Measurements from ENCODE around the gene FGD2. TPM values are rescaled to one million over a fixed set of nuclear protein-coding genes. Genes with fewer than 3 reads are reported as not detected.

FGD2 gene
- total and polyA plus RNA-seq, 10 of the 15 experiments (the other 5 are each of a cell fraction or from before 2014, with no cell fraction given) = 5.2 to 88.1 (median 33.2) TPM

DNA sequence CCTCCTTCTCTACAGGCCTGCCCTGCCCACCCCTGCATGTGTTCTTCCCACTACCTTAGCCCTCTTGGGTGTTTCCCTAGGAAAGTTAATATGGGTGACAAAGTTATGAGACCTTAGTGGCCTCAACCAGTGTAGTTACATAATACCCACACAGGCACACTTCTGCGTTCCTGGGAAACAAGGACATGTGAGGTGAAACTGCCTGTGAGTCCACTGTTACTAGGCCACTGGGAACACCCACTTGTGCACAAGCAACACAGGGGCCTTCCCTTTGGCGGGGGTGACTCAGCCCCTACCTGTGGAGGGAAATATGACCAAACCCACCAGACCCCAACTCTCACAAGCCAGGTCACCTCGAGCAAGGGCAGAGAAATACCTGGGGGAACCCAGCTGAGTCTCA lies 38.2 kb upstream of the FGD2 start (continued):
- TF ChIP-seq, protein P1, sequence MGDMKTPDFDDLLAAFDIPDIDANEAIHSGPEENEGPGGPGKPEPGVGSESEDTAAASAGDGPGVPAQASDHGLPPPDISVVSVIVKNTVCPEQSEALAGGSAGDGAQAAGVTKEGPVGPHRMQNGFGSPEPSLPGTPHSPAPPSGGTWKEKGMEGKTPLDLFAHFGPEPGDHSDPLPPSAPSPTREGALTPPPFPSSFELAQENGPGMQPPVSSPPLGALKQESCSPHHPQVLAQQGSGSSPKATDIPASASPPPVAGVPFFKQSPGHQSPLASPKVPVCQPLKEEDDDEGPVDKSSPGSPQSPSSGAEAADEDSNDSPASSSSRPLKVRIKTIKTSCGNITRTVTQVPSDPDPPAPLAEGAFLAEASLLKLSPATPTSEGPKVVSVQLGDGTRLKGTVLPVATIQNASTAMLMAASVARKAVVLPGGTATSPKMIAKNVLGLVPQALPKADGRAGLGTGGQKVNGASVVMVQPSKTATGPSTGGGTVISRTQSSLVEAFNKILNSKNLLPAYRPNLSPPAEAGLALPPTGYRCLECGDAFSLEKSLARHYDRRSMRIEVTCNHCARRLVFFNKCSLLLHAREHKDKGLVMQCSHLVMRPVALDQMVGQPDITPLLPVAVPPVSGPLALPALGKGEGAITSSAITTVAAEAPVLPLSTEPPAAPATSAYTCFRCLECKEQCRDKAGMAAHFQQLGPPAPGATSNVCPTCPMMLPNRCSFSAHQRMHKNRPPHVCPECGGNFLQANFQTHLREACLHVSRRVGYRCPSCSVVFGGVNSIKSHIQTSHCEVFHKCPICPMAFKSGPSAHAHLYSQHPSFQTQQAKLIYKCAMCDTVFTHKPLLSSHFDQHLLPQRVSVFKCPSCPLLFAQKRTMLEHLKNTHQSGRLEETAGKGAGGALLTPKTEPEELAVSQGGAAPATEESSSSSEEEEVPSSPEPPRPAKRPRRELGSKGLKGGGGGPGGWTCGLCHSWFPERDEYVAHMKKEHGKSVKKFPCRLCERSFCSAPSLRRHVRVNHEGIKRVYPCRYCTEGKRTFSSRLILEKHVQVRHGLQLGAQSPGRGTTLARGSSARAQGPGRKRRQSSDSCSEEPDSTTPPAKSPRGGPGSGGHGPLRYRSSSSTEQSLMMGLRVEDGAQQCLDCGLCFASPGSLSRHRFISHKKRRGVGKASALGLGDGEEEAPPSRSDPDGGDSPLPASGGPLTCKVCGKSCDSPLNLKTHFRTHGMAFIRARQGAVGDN (IDR thresholded peaks at IDR 0.05) = no peak
- no peak for TF ChIP-seq CHD2 (IDR thresholded peaks at IDR 0.05; ENCODE audit: borderline replicate concordance, low read depth, low read length)

GRCh38 chr6:36967757-36968156 lies 37.7 kb upstream of the FGD2 start:
- Histone ChIP-seq H4K20me1 (ENCODE audit: control insufficient read depth, insufficient read depth) (no peaks in the 10 kb centered on the region), H3K4me2 (ENCODE audit: control insufficient read depth, insufficient read depth) (no peak overlapping the region), H3K27ac (ENCODE audit: control insufficient read depth, insufficient read depth) (no peak overlapping the region), H3K4me1 (ENCODE audit: control insufficient read depth, insufficient read depth, low read length) (peaks cover 13% of the 10 kb centered on the region), H3K4me3 (no peak overlapping the region), H2AFZ (ENCODE audit: control insufficient read depth, low read depth, low read length) (no peak overlapping the region), H3K27me3 (replicated peaks in 1 of 2; ENCODE audit: control insufficient read depth in 2 of 2, insufficient read depth in 2 of 2, low read length in 1 of 2) (no peaks in the 10 kb centered on the region), H3K36me3 (ENCODE audit: control insufficient read depth in 2 of 2, insufficient read depth in 2 of 2, low read length in 1 of 2) (peaks cover 28 to 34% of the 10 kb centered on the region in 2 experiments), H3K79me2 (ENCODE audit: control insufficient read depth, insufficient read depth, low read length) (no peaks in the 10 kb centered on the region), H3K9me3 (replicated peaks; ENCODE audit: control insufficient read depth, insufficient read depth, low read length) (no peaks in the 10 kb centered on the region), H3K9ac (ENCODE audit: control insufficient read depth, insufficient read depth, low read length) (no peak overlapping the region)
- ATAC-seq (no peak), DNase-seq (ENCODE audit: low read depth, low spot score) (no peak), FAIRE-seq (no peak)
- SMC1A ChIA-PET (ENCODE audit: uncharacterized antibody, unreplicated experiment) = no interaction called here
- WGBS (ENCODE audit: insufficient coverage, insufficient replicate concordance, low lambda C conversion rate, missing lambda C conversion rate) = 88% methylated on average over 4 of the region's 4 CpGs
- no TSS peak for BruUV-seq (replicated peaks)
- intact Hi-C loops (cut with micrococcal nuclease; ENCODE audit: unreplicated experiment) = no loop called here
- TF ChIP-seq POLR2AphosphoS5 (IDR thresholded peaks at IDR 0.05; ENCODE audit: low read length) (peak; percentile 26; the same call in 1 of the 2 replicates), RELB (IDR thresholded peaks at IDR 0.05; ENCODE audit: low read depth) (no peak)
- in situ Hi-C loops (cut with MboI) = no loop called here
- CTCF ChIA-PET = no interaction called here
- POLR2A ChIA-PET = interaction anchor here (1.2 kb wide), 1 partner anchor 13 kb away, joined by 3 read pairs; no protein-coding TSS in a partner anchor
- RAD21 ChIA-PET (ENCODE audit: unreplicated experiment) = no interaction called here
